ENCODE results near the gene STYK1.
"Not testable (repeated sequence)": the region's sequence is repeated elsewhere in the genome, so short reads cannot be mapped to it uniquely, and the experiment has no call there.

Gene STYK1

DNA sequence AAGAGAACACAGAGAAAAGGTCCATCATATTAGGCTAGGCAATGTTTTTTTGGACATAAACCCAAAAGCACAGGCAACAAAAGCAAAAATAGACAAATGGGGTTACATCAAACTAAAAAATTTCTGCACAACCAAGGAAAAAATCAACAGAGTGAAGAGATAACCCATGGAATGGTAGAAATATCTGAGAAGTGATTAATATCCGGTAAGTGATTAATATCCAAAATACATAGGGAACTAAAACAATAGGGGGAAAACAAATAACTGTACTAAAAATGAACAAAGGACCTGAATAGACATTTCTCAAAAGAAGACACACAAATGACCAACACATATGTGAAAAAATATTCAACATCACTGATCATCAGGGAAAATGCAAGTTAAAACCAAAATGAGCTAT lies 4.3 kb downstream of the STYK1 start:
- H3K4me3 ChIP-seq: no peak overlapping the region
- H3K9ac ChIP-seq (ENCODE audit: insufficient read length): no peak overlapping the region
- H3K27ac ChIP-seq: no peak overlapping the region
- H3K9me3 ChIP-seq (ENCODE audit: low read depth, low read length): no peaks in the 10 kb centered on the region
- TF ChIP-seq POLR2AphosphoS5 (IDR thresholded peaks at IDR 0.05; ENCODE audit: borderline replicate concordance, low read depth, low read length) (no peak), FOXP2 (optimal IDR thresholded peaks at IDR 0.05; ENCODE audit: control extremely low read depth, extremely low read length, insufficient read depth) (no peak), EZH2 (IDR thresholded peaks at IDR 0.05) (no peak)
- DNase-seq (ENCODE audit: low read depth, low spot score): no peak
- H3K36me3 ChIP-seq (ENCODE audit: insufficient read depth, low read length): no peaks in the 10 kb centered on the region

DNA sequence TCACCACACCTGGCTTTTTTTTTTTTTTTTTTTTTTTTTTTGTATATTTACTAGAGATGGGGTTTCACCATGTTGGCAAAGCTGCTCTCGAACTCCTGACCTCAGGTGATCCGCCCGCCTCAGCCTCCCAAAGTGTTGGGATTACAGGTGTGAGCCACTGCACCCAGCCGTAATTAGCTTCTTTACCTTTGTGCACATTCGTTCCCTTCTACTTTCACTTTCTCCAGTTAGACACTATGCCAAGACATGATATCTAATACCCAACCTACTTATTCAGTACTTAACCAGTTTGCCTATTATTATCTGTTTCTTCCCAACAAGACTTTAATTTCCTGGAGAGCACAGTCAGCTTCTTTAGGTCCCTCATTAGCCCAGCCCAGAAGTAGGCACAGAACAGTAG lies 5.3 kb downstream of the STYK1 start:
- Histone ChIP-seq H3K9ac (ENCODE audit: insufficient read length) (no peak overlapping the region), H3K9me3 (ENCODE audit: low read depth, low read length) (no peaks in the 10 kb centered on the region), H3K27ac (no peak overlapping the region), H3K36me3 (ENCODE audit: insufficient read depth, low read length) (no peaks in the 10 kb centered on the region), H3K4me3 (no peak overlapping the region)
- no peak for DNase-seq (ENCODE audit: low read depth, low spot score)
- TF ChIP-seq POLR2AphosphoS5 (IDR thresholded peaks at IDR 0.05; ENCODE audit: borderline replicate concordance, low read depth, low read length) (no peak), EZH2 (IDR thresholded peaks at IDR 0.05) (no peak), FOXP2 (optimal IDR thresholded peaks at IDR 0.05; ENCODE audit: control extremely low read depth, extremely low read length, insufficient read depth) (no peak)

DNA sequence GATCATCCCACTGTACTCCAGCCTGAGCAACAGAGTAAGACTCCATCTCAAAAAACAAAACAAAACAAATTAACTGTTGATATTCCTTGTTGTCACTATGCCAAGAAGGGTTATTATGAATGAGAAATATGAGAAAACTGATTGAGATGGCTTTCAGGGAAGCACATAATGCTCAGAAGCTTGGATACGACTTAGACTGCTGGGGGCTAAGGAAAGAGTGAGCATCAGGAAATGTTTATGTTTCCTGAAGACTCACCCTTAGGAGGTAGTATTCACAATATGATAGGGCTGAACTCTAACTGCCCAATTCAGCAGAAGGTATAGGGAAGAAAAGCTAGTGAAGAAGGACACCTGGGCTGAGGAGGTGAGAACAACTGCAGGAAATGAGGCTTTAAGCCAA lies 6.3 kb downstream of the STYK1 start:
- Histone ChIP-seq H3K9me3 (ENCODE audit: low read depth, low read length) (no peaks in the 10 kb centered on the region), H3K27ac (no peak overlapping the region), H3K36me3 (ENCODE audit: insufficient read depth, low read length) (no peaks in the 10 kb centered on the region), H3K4me3 (no peak overlapping the region), H3K9ac (ENCODE audit: insufficient read length) (no peak overlapping the region)
- TF ChIP-seq EZH2 (IDR thresholded peaks at IDR 0.05) (no peak), POLR2AphosphoS5 (IDR thresholded peaks at IDR 0.05; ENCODE audit: borderline replicate concordance, low read depth, low read length) (no peak), FOXP2 (optimal IDR thresholded peaks at IDR 0.05; ENCODE audit: control extremely low read depth, extremely low read length, insufficient read depth) (no peak)
- no peak for DNase-seq (ENCODE audit: low read depth, low spot score)

DNA sequence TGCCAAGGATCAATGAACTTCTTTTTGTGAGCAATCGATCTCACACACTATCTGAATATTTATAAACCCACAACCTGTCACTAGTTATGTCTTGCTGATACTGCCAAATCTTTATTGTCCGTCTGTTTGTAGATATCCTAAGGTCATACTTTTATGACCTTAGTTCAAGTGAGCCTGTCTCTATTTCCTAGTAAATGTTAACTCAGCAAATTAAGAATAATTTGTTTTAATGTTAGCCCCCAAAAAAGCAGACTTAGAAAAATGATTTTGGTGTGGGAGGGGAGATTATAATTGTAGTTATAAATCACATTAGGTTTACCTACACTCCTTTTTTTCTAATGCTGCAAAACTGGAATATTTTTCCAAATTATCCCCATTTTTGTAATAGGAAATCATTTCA lies 9.4 kb downstream of the STYK1 start:
- Histone ChIP-seq H3K9me3 (ENCODE audit: low read depth, low read length) (no peaks in the 10 kb centered on the region), H3K4me3 (no peak overlapping the region), H3K9ac (ENCODE audit: insufficient read length) (no peak overlapping the region), H3K27ac (no peak overlapping the region), H3K36me3 (ENCODE audit: insufficient read depth, low read length) (no peaks in the 10 kb centered on the region)
- TF ChIP-seq FOXP2 (optimal IDR thresholded peaks at IDR 0.05; ENCODE audit: control extremely low read depth, extremely low read length, insufficient read depth): no peak
- no peak for TF ChIP-seq EZH2 (IDR thresholded peaks at IDR 0.05)
- TF ChIP-seq POLR2AphosphoS5 (IDR thresholded peaks at IDR 0.05; ENCODE audit: borderline replicate concordance, low read depth, low read length): no peak
- no peak for DNase-seq (ENCODE audit: low read depth, low spot score)

DNA sequence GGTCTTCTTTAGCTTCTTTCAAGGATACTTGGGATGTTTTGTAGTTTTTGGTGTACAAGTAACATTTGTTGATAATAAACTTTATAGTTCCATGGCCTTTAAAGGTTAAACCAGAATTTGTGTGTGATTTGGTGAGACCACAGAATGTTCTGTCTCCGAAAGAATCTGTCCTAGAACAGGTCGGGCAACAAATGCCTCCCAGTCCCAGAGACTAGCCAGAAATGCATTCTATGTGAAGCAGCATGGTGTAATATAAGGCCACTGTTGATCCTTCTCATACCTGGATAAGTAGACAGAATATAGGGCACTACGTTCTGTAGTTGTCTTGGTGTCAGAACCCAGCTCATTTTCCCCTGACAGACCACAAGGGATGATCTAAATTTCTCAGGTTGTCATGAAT lies 10.0 kb downstream of the STYK1 start:
- no peak overlapping the region for H3K27ac ChIP-seq
- no peak for TF ChIP-seq EZH2 (IDR thresholded peaks at IDR 0.05)
- no peak overlapping the region for H3K9ac ChIP-seq (ENCODE audit: insufficient read length)
- no peak for DNase-seq (ENCODE audit: low read depth, low spot score)
- H3K9me3 ChIP-seq (ENCODE audit: low read depth, low read length): no peaks in the 10 kb centered on the region
- H3K36me3 ChIP-seq (ENCODE audit: insufficient read depth, low read length): no peaks in the 10 kb centered on the region
- H3K4me3 ChIP-seq: no peak overlapping the region

DNA sequence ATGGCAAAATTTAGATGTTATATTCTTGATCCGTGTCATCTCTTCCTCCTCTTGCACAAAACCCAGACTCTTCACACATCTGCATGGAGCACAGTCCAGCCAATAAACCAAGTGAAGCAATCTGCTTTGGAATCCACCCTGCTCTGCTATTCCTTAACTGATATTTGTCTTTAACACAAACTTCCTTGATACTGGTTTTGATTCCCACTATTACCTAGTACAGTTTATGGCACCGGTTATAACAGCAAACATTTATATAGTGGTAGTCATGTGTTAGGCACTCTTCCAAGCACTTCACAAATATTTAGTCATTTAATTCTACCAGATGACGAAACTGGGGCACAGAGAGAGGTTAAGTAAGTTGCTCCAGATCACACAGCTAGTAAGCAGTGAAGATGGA lies 12.5 kb downstream of the STYK1 start:
- no peak for TF ChIP-seq FOXP2 (optimal IDR thresholded peaks at IDR 0.05; ENCODE audit: control extremely low read depth, extremely low read length, insufficient read depth)
- no peak for TF ChIP-seq POLR2AphosphoS5 (IDR thresholded peaks at IDR 0.05; ENCODE audit: borderline replicate concordance, low read depth, low read length)
- TF ChIP-seq EZH2 (IDR thresholded peaks at IDR 0.05): no peak
- H3K27ac ChIP-seq: no peak overlapping the region
- no peaks in the 10 kb centered on the region for H3K9me3 ChIP-seq (ENCODE audit: low read depth, low read length)
- no peak for DNase-seq (ENCODE audit: low read depth, low spot score)
- no peak overlapping the region for H3K4me3 ChIP-seq
- no peak overlapping the region for H3K9ac ChIP-seq (ENCODE audit: insufficient read length)
- no peaks in the 10 kb centered on the region for H3K36me3 ChIP-seq (ENCODE audit: insufficient read depth, low read length)

DNA sequence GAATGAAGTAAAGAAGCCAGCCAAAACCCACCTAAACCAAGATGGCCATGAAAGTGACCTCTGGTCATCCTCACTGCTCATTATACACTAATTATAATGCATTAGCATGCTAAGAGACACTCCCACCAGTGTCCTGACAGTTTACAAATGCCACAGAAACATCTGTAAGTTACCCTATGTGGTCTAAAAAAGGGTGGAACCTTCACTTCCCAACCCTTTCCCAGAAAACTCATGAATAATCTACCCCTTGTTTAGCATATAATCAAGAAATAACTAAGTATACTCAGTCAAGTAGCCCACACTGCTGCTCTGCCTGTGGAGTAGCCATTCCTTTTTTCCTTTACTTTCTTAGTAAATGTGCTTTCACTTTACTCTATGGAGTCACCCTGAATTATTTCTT lies 19.8 kb downstream of the STYK1 start:
- no peak for TF ChIP-seq FOXP2 (optimal IDR thresholded peaks at IDR 0.05; ENCODE audit: control extremely low read depth, extremely low read length, insufficient read depth)
- no peak for TF ChIP-seq EZH2 (IDR thresholded peaks at IDR 0.05)
- no peak for TF ChIP-seq POLR2AphosphoS5 (IDR thresholded peaks at IDR 0.05; ENCODE audit: borderline replicate concordance, low read depth, low read length)
- no peak for DNase-seq (ENCODE audit: low read depth, low spot score)
- Histone ChIP-seq H3K9me3 (ENCODE audit: low read depth, low read length) (no peaks in the 10 kb centered on the region), H3K9ac (ENCODE audit: insufficient read length) (no peak overlapping the region), H3K36me3 (ENCODE audit: insufficient read depth, low read length) (no peaks in the 10 kb centered on the region), H3K27ac (no peak overlapping the region), H3K4me3 (no peak overlapping the region)

DNA sequence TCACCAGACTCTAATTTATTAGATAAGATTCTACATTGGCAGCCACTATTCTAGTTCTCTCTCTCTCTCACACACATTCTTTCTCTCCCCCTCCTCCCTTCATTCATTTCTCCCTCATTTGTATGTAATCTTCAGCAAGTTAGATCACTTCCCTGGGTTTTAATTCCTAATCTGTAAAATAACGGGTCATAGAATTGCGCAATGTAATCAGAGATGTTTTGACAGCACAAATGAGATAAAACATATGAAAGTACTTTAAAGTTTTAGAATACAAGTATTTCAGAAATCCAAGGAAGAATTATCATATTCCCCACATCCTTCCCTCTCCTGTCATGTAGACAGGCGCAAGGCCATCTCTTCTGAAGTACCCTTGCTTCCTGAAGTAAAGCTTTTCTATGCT lies 21.7 kb downstream of the STYK1 start:
- TF ChIP-seq EZH2 (IDR thresholded peaks at IDR 0.05) (no peak), FOXP2 (optimal IDR thresholded peaks at IDR 0.05; ENCODE audit: control extremely low read depth, extremely low read length, insufficient read depth) (no peak), POLR2AphosphoS5 (IDR thresholded peaks at IDR 0.05; ENCODE audit: borderline replicate concordance, low read depth, low read length) (no peak)
- no peak for DNase-seq (ENCODE audit: low read depth, low spot score)
- H3K36me3 ChIP-seq (ENCODE audit: insufficient read depth, low read length): no peaks in the 10 kb centered on the region
- no peaks in the 10 kb centered on the region for H3K9me3 ChIP-seq (ENCODE audit: low read depth, low read length)
- H3K27ac ChIP-seq: no peak overlapping the region
- no peak overlapping the region for H3K9ac ChIP-seq (ENCODE audit: insufficient read length)
- no peak overlapping the region for H3K4me3 ChIP-seq

DNA sequence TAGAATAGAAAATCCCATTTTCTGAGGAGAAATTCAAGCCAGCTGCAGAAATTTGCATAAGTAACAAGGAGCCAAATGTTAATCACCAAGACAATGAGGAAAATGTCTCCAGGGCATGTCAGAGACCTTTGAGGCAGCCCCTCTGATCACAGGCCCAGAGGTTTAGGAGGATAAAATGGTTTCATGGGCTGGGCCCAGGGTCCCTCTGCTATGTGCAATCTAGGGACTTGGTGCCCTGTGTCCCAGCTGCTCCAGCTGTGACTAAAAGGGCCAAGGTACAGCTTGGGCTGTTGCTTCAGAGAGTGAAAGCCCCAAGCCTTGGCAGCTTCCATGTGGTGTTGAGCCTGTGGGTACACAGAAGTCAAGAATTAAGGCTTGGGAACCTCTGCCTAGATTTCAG lies 27.3 kb downstream of the STYK1 start:
- not testable (repeated sequence) for DNase-seq (ENCODE audit: low read depth, low spot score); H3K4me3 ChIP-seq; H3K9me3 ChIP-seq (ENCODE audit: low read depth, low read length)

More for the DNA sequence above, 27.3 kb downstream of the STYK1 start:
- not testable (repeated sequence) for H3K27ac ChIP-seq; H3K36me3 ChIP-seq (ENCODE audit: insufficient read depth, low read length); H3K9ac ChIP-seq (ENCODE audit: insufficient read length)
